Endothelial cell (in vitro differentiated cells): ENCODE results near the gene CHID1. TPM values are rescaled to one million over a fixed set of nuclear protein-coding genes. Genes with fewer than 3 reads are reported as not detected.

ENCODE experiments used
- DNase-seq: peaks from one replicate; pipeline ENCODE4 v3.0.0; 2021; ENCODE audit warnings: low spot score
- H3K27ac Mint-ChIP-seq: one replicate; pipeline ENCODE4 v1.8.0; 2021; ENCODE audit warnings: mixed read lengths, inconsistent platforms; ENCODE audit not compliant: unreplicated experiment
- H3K27me3 Mint-ChIP-seq: one replicate; pipeline ENCODE4 v1.8.0; 2021; ENCODE audit warnings: mild to moderate bottlenecking, moderate library complexity, mixed read lengths, inconsistent platforms; ENCODE audit not compliant: unreplicated experiment
- H3K36me3 Mint-ChIP-seq: one replicate; pipeline ENCODE4 v1.8.0; 2021; ENCODE audit warnings: mild to moderate bottlenecking, low read depth, mixed read lengths, inconsistent platforms; ENCODE audit not compliant: unreplicated experiment
- H3K4me1 Mint-ChIP-seq: one replicate; pipeline ENCODE4 v1.8.0; 2021; ENCODE audit warnings: mild to moderate bottlenecking, mixed read lengths, inconsistent platforms; ENCODE audit not compliant: unreplicated experiment
- H3K4me3 Mint-ChIP-seq: one replicate; pipeline ENCODE4 v1.8.0; 2021; ENCODE audit warnings: mild to moderate bottlenecking, mixed read lengths, inconsistent platforms; ENCODE audit not compliant: unreplicated experiment
- H3K9me3 Mint-ChIP-seq: one replicate; pipeline ENCODE4 v1.8.0; 2021; ENCODE audit warnings: mixed read lengths, inconsistent platforms; ENCODE audit not compliant: unreplicated experiment
- CTCF ChIP-seq: fragments of 200-600 bp; sonication (generic); IDR thresholded peaks from one replicate; pipeline ENCODE4 v1.5.0; 2021; ENCODE audit warnings: antibody characterized with exemption; ENCODE audit not compliant: unreplicated experiment
- total RNA-seq: library from RNA; stranded (reverse); fragmentation: NEBNext Ultra II Directional; extraction: Animal tissue kit (Norgen Biotek cat#: 25700); gene quantifications from one replicate; pipeline ENCODE4 v1.2.1, GENCODE V29; 2021; ENCODE audit not compliant: unreplicated experiment

The CHID1 gene
- total RNA-seq, 1 donor from 2014 or later, result 69.3 TPM

GRCh38 chr11:898540-899190 is 11.9 kb downstream of the CHID1 start:
- Mint-ChIP-seq H3K27ac (no peak overlapping the region), H3K4me1 (no peaks in the 10 kb centered on the region)
- DNase-seq, result peak; percentile 30

GRCh38 chr11:898143-898511 is 12.5 kb downstream of the CHID1 start:
- H3K27ac Mint-ChIP-seq, result no peak overlapping the region
- no peak for DNase-seq
- H3K4me1 Mint-ChIP-seq, result no peaks in the 10 kb centered on the region
- H3K27me3 Mint-ChIP-seq, result peaks cover 7% of the 10 kb centered on the region
- no peaks in the 10 kb centered on the region for H3K9me3 Mint-ChIP-seq
- TF ChIP-seq CTCF, result no peak
- no peak overlapping the region for H3K4me3 Mint-ChIP-seq
- peaks cover 15% of the 10 kb centered on the region for H3K36me3 Mint-ChIP-seq

More at GRCh38 chr11:898540-899190, 11.9 kb downstream of the CHID1 start:
- Mint-ChIP-seq H3K4me3 (no peak overlapping the region), H3K36me3 (peaks cover 18% of the 10 kb centered on the region), H3K9me3 (no peaks in the 10 kb centered on the region), H3K27me3 (peaks cover 9% of the 10 kb centered on the region)
- no peak for TF ChIP-seq CTCF

DNA sequence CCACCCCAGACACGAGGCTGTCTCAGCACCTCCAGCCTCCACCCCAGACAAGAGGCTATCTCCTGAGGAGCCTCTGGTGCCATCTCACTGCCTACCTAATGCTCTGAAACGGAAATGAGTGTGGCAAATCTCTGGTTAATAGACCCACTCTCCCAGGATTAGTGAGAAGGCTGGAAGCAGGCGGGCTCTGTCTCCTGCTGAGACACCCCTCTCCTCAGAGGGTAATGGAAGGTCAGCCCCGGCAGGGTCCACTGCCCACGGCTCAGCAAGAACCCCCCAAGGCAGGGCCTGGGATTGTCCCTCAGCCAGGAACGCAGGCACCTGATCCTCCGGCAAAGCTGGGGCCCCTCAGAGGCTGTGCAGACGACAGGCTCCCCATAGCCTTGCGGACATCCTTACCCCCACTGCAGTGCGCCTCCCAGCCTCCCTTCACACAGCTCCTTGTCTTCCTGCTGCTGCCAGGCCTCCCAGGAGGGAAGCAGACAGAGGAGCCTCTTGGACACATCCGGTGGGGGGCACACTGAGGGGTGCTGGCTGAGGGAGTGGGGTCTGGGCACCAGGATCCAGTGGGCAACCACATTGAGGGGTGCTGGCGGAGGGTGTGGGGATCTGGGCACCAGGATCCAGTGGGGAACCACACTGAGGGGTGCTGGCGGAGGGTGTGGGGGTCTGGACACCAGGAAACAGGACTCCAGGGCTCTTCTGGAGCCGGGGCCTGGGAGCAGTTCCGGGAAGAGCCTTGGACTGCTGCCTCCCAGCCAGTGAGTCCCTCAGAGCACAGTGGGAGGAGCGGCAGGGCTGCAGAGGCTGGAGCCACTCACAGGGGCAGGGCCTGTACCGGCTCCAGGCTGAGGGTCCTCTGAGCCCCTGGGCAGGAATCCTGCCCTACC is 13.1 kb downstream of the CHID1 start:
- DNase-seq, result no peak
- Mint-ChIP-seq H3K4me3 (no peak overlapping the region), H3K27ac (no peak overlapping the region), H3K27me3 (peaks cover 7% of the 10 kb centered on the region), H3K9me3 (no peaks in the 10 kb centered on the region), H3K4me1 (no peaks in the 10 kb centered on the region), H3K36me3 (peaks cover 9% of the 10 kb centered on the region)
- no peak for TF ChIP-seq CTCF

GRCh38 chr11:895331-896110 is 15.1 kb downstream of the CHID1 start:
- H3K4me1 Mint-ChIP-seq, result peaks cover 2% of the 10 kb centered on the region

More at GRCh38 chr11:895331-896110, 15.1 kb downstream of the CHID1 start:
- DNase-seq, result no peak
- Mint-ChIP-seq H3K36me3 (no peaks in the 10 kb centered on the region), H3K4me3 (no peak overlapping the region), H3K9me3 (no peaks in the 10 kb centered on the region), H3K27me3 (peaks cover 8% of the 10 kb centered on the region), H3K27ac (no peak overlapping the region)
- no peak for TF ChIP-seq CTCF
